Measurements from ENCODE around the gene COA8.

COA8 gene

GRCh38 chr14:103520657-103521437 is 41.9 kb upstream of the COA8 start:
- TF ChIP-seq REST (IDR thresholded peaks at IDR 0.05; ENCODE audit: insufficient replicate concordance, low read depth) = no peak
- TF ChIP-seq CTCF (IDR thresholded peaks at IDR 0.05; ENCODE audit: insufficient read depth, low read length) = peak; percentile 32
- no peak for TF ChIP-seq POLR2AphosphoS5 (IDR thresholded peaks at IDR 0.05; ENCODE audit: low read depth)
- no peak for TF ChIP-seq GABPA (IDR thresholded peaks at IDR 0.05; ENCODE audit: low read depth)
- TF ChIP-seq SPI1 (IDR thresholded peaks at IDR 0.05; ENCODE audit: borderline replicate concordance, low read depth) = peak; percentile 61; the same call in 1 of the 2 replicates
- peaks cover 17% of the 10 kb centered on the region for H3K27me3 ChIP-seq (ENCODE audit: insufficient read depth, poor library complexity, severe bottlenecking)
- H3K4me3 ChIP-seq (replicated peaks; ENCODE audit: insufficient read depth, low read length) = peak overlapping the region; percentile 35
- H3K27ac ChIP-seq (replicated peaks) = no peak overlapping the region
- DNase-seq (ENCODE audit: low read depth in 1 of 2, low spot score in 1 of 2) = peak; percentile 64 to 86

- H3K27me3 ChIP-seq (ENCODE audit: insufficient read depth, poor library complexity, severe bottlenecking) = peaks cover 17% of the 10 kb centered on the region
- no peak for TF ChIP-seq POLR2AphosphoS5 (IDR thresholded peaks at IDR 0.05; ENCODE audit: low read depth)
- no peak for TF ChIP-seq REST (IDR thresholded peaks at IDR 0.05; ENCODE audit: insufficient replicate concordance, low read depth)
- TF ChIP-seq CTCF (IDR thresholded peaks at IDR 0.05; ENCODE audit: insufficient read depth, low read length) = no peak
- no peak for TF ChIP-seq SPI1 (IDR thresholded peaks at IDR 0.05; ENCODE audit: borderline replicate concordance, low read depth)
- no peak for TF ChIP-seq GABPA (IDR thresholded peaks at IDR 0.05; ENCODE audit: low read depth)
- H3K27ac ChIP-seq (replicated peaks) = no peak overlapping the region
- no peak for DNase-seq (ENCODE audit: low read depth in 1 of 2, low spot score in 1 of 2)
- H3K4me3 ChIP-seq (replicated peaks; ENCODE audit: insufficient read depth, low read length) = peak overlapping the region; percentile 35
These were observed 41.3 kb upstream of the COA8 start for GRCh38 chr14:103521438-103521950.

GRCh38 chr14:103521951-103522563 is 40.7 kb upstream of the COA8 start:
- H3K27ac ChIP-seq (replicated peaks) = no peak overlapping the region
- TF ChIP-seq CTCF (IDR thresholded peaks at IDR 0.05; ENCODE audit: insufficient read depth, low read length) (no peak), REST (IDR thresholded peaks at IDR 0.05; ENCODE audit: insufficient replicate concordance, low read depth) (no peak), GABPA (IDR thresholded peaks at IDR 0.05; ENCODE audit: low read depth) (no peak), SPI1 (IDR thresholded peaks at IDR 0.05; ENCODE audit: borderline replicate concordance, low read depth) (no peak), POLR2AphosphoS5 (IDR thresholded peaks at IDR 0.05; ENCODE audit: low read depth) (no peak)
- peak overlapping the region; percentile 35 for H3K4me3 ChIP-seq (replicated peaks; ENCODE audit: insufficient read depth, low read length)
- DNase-seq (ENCODE audit: low read depth in 1 of 2, low spot score in 1 of 2) = no peak
- peaks cover 17% of the 10 kb centered on the region for H3K27me3 ChIP-seq (ENCODE audit: insufficient read depth, poor library complexity, severe bottlenecking)
